HepG2 (cell line): Measurements from ENCODE around the gene WNT6. TPM values are rescaled to one million over a fixed set of nuclear protein-coding genes. Genes with fewer than 3 reads are reported as not detected.

ENCODE experiments used
- HDAC2 ChIP-seq: sonication (generic); formaldehyde crosslinking; IDR thresholded peaks from 2 replicates; pipeline ENCODE4 v1.4.0; 2020; ENCODE audit warnings: missing genetic modification reagents
- HIC2 ChIP-seq: sonication (generic); formaldehyde crosslinking; IDR thresholded peaks from 2 replicates; pipeline ENCODE4 v1.9.0; 2022; ENCODE audit warnings: low read depth, missing genetic modification reagents
- HNRNPL ChIP-seq: fragments of 200-400 bp; formaldehyde crosslinking; IDR thresholded peaks from 2 replicates; pipeline ENCODE4 v1.6.1; 2017; ENCODE audit warnings: mild to moderate bottlenecking, low read depth, low read length
- MAFF ChIP-seq: IDR thresholded peaks from 2 replicates; pipeline ENCODE4 v1.6.1; 2011; ENCODE audit warnings: low read depth, low read length, improper control_type of control experiment
- MED13 ChIP-seq: sonication (generic); formaldehyde crosslinking; IDR thresholded peaks from 2 replicates; pipeline ENCODE4 v1.5.0; 2020; ENCODE audit warnings: missing genetic modification reagents
- MXD3 ChIP-seq: IDR thresholded peaks from 2 replicates; pipeline ENCODE4 v1.6.1; 2016; ENCODE audit warnings: mild to moderate bottlenecking, missing biosample characterization, missing genetic modification reagents
- NFAT5 ChIP-seq: sonication (generic); formaldehyde crosslinking; IDR thresholded peaks from 2 replicates; pipeline ENCODE4 v1.4.0; 2020; ENCODE audit warnings: missing genetic modification reagents
- NFRKB ChIP-seq: fragments of 450-650 bp; IDR thresholded peaks from 2 replicates; pipeline ENCODE4 v1.6.1; 2017
- POGZ ChIP-seq: sonication (generic); formaldehyde crosslinking; IDR thresholded peaks from 2 replicates; pipeline ENCODE4 v1.4.0; 2020; ENCODE audit warnings: mild to moderate bottlenecking, missing genetic modification reagents
- PPARG ChIP-seq: conservative IDR thresholded peaks from 2 replicates; pipeline ENCODE4 v1.6.1; 2016; ENCODE audit warnings: missing biosample characterization, missing genetic modification reagents
- TCF7L2 ChIP-seq: IDR thresholded peaks from 2 replicates; pipeline ENCODE4 v1.6.1; 2011; ENCODE audit warnings: mild to moderate bottlenecking, low read depth, low read length, moderate library complexity
- THAP11 ChIP-seq: IDR thresholded peaks from 2 replicates; pipeline ENCODE4 v1.6.1; 2016; ENCODE audit warnings: missing biosample characterization, missing genetic modification reagents
- U2AF1 ChIP-seq: fragments of 200-400 bp; formaldehyde crosslinking; optimal IDR thresholded peaks from 2 replicates; pipeline ENCODE3; 2017; ENCODE audit warnings: mild to moderate bottlenecking, low read depth, low read length
- ZFP36L2 ChIP-seq: sonication (generic); formaldehyde crosslinking; IDR thresholded peaks from 2 replicates; pipeline ENCODE4 v1.4.0; 2020; ENCODE audit warnings: missing genetic modification reagents
- ZNF17 ChIP-seq: sonication (generic); formaldehyde crosslinking; IDR thresholded peaks from 2 replicates; pipeline ENCODE4 v1.5.0; 2020; ENCODE audit warnings: mild to moderate bottlenecking, missing genetic modification reagents
- ZNF207 ChIP-seq: fragments of 450-650 bp; IDR thresholded peaks from 2 replicates; pipeline ENCODE4 v1.6.1; 2016; ENCODE audit warnings: antibody characterized with exemption, borderline replicate concordance
- ZNF326 ChIP-seq: sonication (generic); formaldehyde crosslinking; IDR thresholded peaks from 2 replicates; pipeline ENCODE4 v1.4.0; 2020; ENCODE audit warnings: missing genetic modification reagents, borderline replicate concordance
- ZNF382 ChIP-seq: sonication (generic); formaldehyde crosslinking; IDR thresholded peaks from 2 replicates; pipeline ENCODE4 v1.5.0; 2020; ENCODE audit warnings: missing genetic modification reagents, mild to moderate bottlenecking, borderline replicate concordance
- ZNF512B ChIP-seq: sonication (generic); formaldehyde crosslinking; IDR thresholded peaks from 2 replicates; pipeline ENCODE4 v1.5.1; 2020; ENCODE audit warnings: missing genetic modification reagents, mild to moderate bottlenecking, borderline replicate concordance
- ZNF549 ChIP-seq: sonication (generic); formaldehyde crosslinking; IDR thresholded peaks from 2 replicates; pipeline ENCODE4 v1.5.0; 2020; ENCODE audit warnings: missing genetic modification reagents
- polyA plus RNA-seq, 8 experiments: library from polyadenylated mRNA; depleted of rRNA in 3 of 8; stranded (reverse) in 7 of 8; unstranded in 1 of 8; fragments of >200 nt; fragmentation: Illumina TruSeq in 4 of 8; extraction: Trizol in 4 of 8; gene quantifications; 2 replicates each; pipeline versions ENCODE4 v1.2.1 to v1.2.3, GENCODE V29; 2011 to 2016; ENCODE audit warnings: low read depth in 4 of 8, missing spikeins in 1 of 8, mixed read lengths in 1 of 8; ENCODE audit not compliant: insufficient read depth in 1 of 8
- total RNA-seq, 5 experiments: library from RNA; depleted of rRNA; stranded (reverse); fragments of >200 nt; fragmentation: Illumina TruSeq; extraction: Trizol; gene quantifications; 2 replicates each; pipeline ENCODE4 v1.2.3, GENCODE V29; 2016; ENCODE audit warnings: low read depth in 1 of 5

Gene WNT6
- total and polyA plus RNA-seq, 2 of the 13 experiments (the other 11 are each of a cell fraction or from before 2014, with no cell fraction given) = 0.20 TPM; not detected in 1

GRCh38 chr2:218908721-218909619, 49.4 kb downstream of the WNT6 start (continued):
- TF ChIP-seq NFAT5 = peak; percentile 67; the same call in 1 of the 2 replicates
- TF ChIP-seq POGZ = peak; percentile 99
- no peak for TF ChIP-seq ZFP36L2
- TF ChIP-seq ZNF326 (CRISPR knock-in tag) = no peak
- peak; percentile 83 for TF ChIP-seq HDAC2 (CRISPR knock-in tag)
- peak; percentile 81; the same call in 1 of the 2 replicates for TF ChIP-seq MXD3 (CRISPR knock-in tag)
- TF ChIP-seq HNRNPL = peak; percentile 92
- no peak for TF ChIP-seq ZNF207
- no peak; the same call in 1 of the 2 replicates for TF ChIP-seq PPARG
- TF ChIP-seq ZNF549 (CRISPR knock-in tag) = no peak
- TF ChIP-seq MAFF = no peak
- no peak for TF ChIP-seq ZNF17 (CRISPR knock-in tag)
- TF ChIP-seq THAP11 (CRISPR knock-in tag) = peak; percentile 91
- no peak; the same call in 1 of the 2 replicates for TF ChIP-seq ZNF512B
- no peak for TF ChIP-seq U2AF1
- TF ChIP-seq MED13 (CRISPR knock-in tag) = no peak
- TF ChIP-seq HIC2 = peak; percentile 79
- peak; percentile 60; the same call in 1 of the 2 replicates for TF ChIP-seq TCF7L2
- no peak for TF ChIP-seq NFRKB
- no peak for TF ChIP-seq ZNF382
